GM23248 (cell line): ENCODE measurements around the gene AP4E1.

Source experiments
- EZH2 ChIP-seq: fragments of 200-600 bp; sonication (generic); IDR thresholded peaks from 2 replicates; pipeline ENCODE4 v1.6.1; 2018; ENCODE audit warnings: antibody characterized with exemption, mild to moderate bottlenecking; ENCODE audit not compliant: insufficient read depth, poor library complexity, severe bottlenecking
- EZH2phosphoT487 ChIP-seq: fragments of 200-600 bp; sonication (generic); IDR thresholded peaks from 2 replicates; pipeline ENCODE4 v1.6.1; 2018; ENCODE audit warnings: antibody characterized with exemption, moderate library complexity, mild to moderate bottlenecking, low read depth; ENCODE audit not compliant: insufficient read depth

DNA sequence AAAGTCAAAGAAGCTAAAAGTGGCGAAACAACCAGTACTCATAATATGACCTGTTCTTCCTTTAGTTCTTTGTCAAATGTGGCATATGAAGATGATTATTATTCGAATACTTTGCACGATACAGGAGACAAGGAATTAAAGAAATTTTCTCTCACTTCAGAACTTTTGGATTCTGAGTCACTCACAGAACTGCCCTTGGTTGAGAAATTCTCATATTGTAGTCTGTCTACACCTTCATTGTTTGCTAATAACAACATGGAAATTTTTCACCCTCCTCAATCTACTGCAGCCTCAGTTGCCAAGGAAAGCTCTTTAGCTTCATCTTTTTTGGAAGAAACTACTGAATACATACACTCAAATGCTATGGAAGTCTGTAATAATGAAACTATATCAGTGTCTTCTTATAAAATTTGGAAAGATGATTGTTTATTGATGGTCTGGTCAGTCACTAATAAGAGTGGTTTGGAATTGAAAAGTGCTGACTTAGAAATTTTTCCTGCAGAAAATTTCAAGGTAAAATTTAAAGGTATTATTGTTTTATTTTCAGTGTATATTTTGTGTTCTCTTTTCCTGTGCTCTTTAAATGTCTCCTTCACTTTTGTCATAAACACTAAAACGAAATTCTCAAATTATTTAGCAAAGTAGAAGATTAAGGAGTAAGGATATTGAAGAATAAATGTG is 89.0 kb downstream of the AP4E1 start:
- no peak for TF ChIP-seq EZH2
- no peak for TF ChIP-seq EZH2phosphoT487
